Duodenal mucosa (tissue), 2 donors: ENCODE results near the gene MTARC2.

Experiments used
- H3K27ac ChIP-seq: one replicate; pipeline ENCODE4 v1.7.0; 2013; ENCODE audit warnings: low read depth, low read length
- H3K27me3 ChIP-seq, 2 donors: one replicate each; pipeline ENCODE4 v1.7.0; 2013; ENCODE audit warnings: low read length in 2 of 2, control low read depth in 1 of 2; ENCODE audit not compliant: insufficient read depth in 2 of 2, control insufficient read depth in 1 of 2
- H3K36me3 ChIP-seq, 2 donors: one replicate each; pipeline ENCODE4 v1.7.0; 2013; ENCODE audit warnings: low read length in 2 of 2, control low read depth in 1 of 2; ENCODE audit not compliant: insufficient read depth in 2 of 2, control insufficient read depth in 1 of 2
- H3K4me1 ChIP-seq, 2 donors: one replicate each; pipeline ENCODE4 v1.7.0; 2013; ENCODE audit warnings: low read length in 2 of 2, control low read depth in 1 of 2; ENCODE audit not compliant: insufficient read depth in 2 of 2, control insufficient read depth in 1 of 2
- H3K4me3 ChIP-seq, 2 donors: one replicate each; pipeline ENCODE4 v1.7.0; 2013; ENCODE audit warnings: low read length in 2 of 2, low read depth in 1 of 2
- H3K9ac ChIP-seq, 2 donors: one replicate each; pipeline ENCODE4 v1.7.0; 2013; ENCODE audit warnings: low read length in 2 of 2, low read depth in 1 of 2
- H3K9me3 ChIP-seq, 2 donors: one replicate each; pipeline ENCODE4 v1.7.0; 2013; ENCODE audit warnings: low read length in 2 of 2, control low read depth in 1 of 2; ENCODE audit not compliant: control insufficient read depth in 1 of 2

Gene MTARC2

GRCh38 chr1:220748089-220748934 is at the start of gene MTARC2:
TSS of gene MTARC2 (plus strand) at chr1:220748322. CDS start at chr1:220748532, 210 bp downstream.
- Histone ChIP-seq H3K9ac (peak within 1 kb of the TSS; percentile 67 to 87), H3K27ac (peak within 1 kb of the TSS; percentile 75), H3K4me3 (peak within 1 kb of the TSS; percentile 70 to 91), H3K4me1 (peaks cover 36 to 41% of the 10 kb centered on the region in 2 donors), H3K9me3 (no peaks in the 10 kb centered on the region), H3K27me3 (no peaks in the 10 kb centered on the region), H3K36me3 (no peaks in the 10 kb centered on the region)

DNA sequence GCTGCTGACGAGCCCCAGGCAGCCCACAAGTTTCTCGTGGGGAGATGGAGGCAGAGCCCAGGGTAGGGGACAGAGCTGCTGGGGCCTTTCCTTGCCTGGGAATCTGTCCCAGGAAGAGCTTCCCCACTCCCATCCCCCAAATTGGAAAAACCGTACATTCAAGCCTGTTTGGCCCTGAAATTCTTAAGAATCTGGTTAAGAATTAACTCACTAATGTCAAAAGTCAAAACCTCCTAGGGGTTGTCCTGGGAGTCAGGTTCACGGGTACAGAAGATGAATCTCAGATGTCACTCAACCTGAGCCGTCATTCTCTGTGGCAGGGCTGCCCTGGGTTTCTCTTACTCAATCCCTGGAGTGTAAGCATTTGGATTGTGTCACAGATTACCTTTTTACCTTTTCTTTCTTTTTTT is 49.5 kb upstream of the MTARC2 start:
- Histone ChIP-seq H3K27me3 (no peaks in the 10 kb centered on the region), H3K9ac (no peak overlapping the region), H3K9me3 (no peaks in the 10 kb centered on the region), H3K4me3 (no peak overlapping the region), H3K4me1 (peaks cover 0 to 10% of the 10 kb centered on the region in 2 donors), H3K36me3 (peaks cover under 1 to 24% of the 10 kb centered on the region in 2 donors), H3K27ac (no peak overlapping the region)

GRCh38 chr1:220699044-220699443 is 49.1 kb upstream of the MTARC2 start:
- no peak overlapping the region for H3K27ac ChIP-seq

GRCh38 chr1:220700556-220701179 is 47.5 kb upstream of the MTARC2 start:
- Histone ChIP-seq H3K36me3 (peaks cover 0 to 24% of the 10 kb centered on the region in 2 donors), H3K9ac (no peak overlapping the region), H3K27me3 (no peaks in the 10 kb centered on the region), H3K4me3 (no peak overlapping the region), H3K9me3 (no peaks in the 10 kb centered on the region), H3K27ac (no peak overlapping the region), H3K4me1 (peaks cover 7 to 19% of the 10 kb centered on the region in 2 donors)

More at GRCh38 chr1:220699044-220699443, 49.1 kb upstream of the MTARC2 start:
- Histone ChIP-seq H3K9ac (no peak overlapping the region), H3K36me3 (peaks cover 0 to 24% of the 10 kb centered on the region in 2 donors), H3K27me3 (no peaks in the 10 kb centered on the region), H3K4me1 (peaks cover 0 to 10% of the 10 kb centered on the region in 2 donors), H3K4me3 (no peak overlapping the region), H3K9me3 (no peaks in the 10 kb centered on the region)

DNA sequence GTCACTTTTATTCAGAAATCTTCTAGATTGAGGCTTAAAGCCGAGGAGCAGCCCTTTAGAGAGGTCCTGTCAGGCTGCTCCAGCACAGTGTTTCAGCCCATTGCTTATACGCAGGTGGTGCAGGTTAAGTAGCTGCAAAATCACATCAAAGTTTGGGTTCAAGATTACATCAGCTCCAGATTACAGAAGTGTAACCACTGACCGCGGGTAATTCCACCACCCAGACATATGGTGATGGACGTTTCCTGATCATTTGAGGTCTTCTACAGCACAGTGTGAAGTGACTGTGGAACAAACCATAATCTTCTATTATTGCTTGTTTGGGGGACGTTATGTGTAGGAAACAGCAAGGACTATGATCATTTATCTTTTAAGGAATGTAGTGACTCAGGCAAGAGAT is 46.1 kb upstream of the MTARC2 start:
- Histone ChIP-seq H3K36me3 (peaks cover 0 to 16% of the 10 kb centered on the region in 2 donors), H3K27me3 (no peaks in the 10 kb centered on the region), H3K9me3 (no peaks in the 10 kb centered on the region), H3K4me3 (no peak overlapping the region), H3K27ac (no peak overlapping the region), H3K9ac (no peak overlapping the region), H3K4me1 (peaks cover 20 to 32% of the 10 kb centered on the region in 2 donors)

DNA sequence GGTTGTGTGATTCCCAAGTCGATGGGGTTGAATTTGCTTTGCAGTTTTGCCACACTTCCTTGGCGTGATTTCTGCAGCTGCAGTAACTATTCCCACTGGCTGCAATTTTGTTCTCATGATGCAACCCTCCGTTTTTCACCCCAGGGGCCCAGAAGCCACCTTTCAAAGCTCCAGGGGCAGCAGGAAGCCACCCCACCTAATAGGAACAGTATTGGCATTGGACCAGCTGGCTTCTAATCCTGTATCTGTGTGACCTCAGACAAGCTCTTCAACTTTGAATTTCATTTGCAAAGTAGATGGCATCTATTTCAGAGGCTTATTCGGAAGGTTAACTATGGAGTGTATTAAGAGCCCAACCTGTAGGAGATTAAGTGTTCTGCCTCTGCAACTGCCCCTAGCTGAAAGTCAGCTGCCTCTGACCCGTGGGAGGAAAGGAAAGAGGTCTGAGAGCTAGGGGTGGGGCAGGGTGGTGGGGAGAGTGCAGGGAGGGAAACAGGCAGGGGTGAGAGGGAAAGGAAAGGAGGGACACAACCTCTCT is 45.3 kb upstream of the MTARC2 start:
- H3K27ac ChIP-seq: no peak overlapping the region
- peaks cover 27 to 33% of the 10 kb centered on the region in 2 donors for H3K4me1 ChIP-seq
- H3K27me3 ChIP-seq: no peaks in the 10 kb centered on the region
- no peak overlapping the region for H3K9ac ChIP-seq
- H3K4me3 ChIP-seq: no peak overlapping the region
- no peaks in the 10 kb centered on the region for H3K9me3 ChIP-seq
- H3K36me3 ChIP-seq: peaks cover 0 to 8% of the 10 kb centered on the region in 2 donors

DNA sequence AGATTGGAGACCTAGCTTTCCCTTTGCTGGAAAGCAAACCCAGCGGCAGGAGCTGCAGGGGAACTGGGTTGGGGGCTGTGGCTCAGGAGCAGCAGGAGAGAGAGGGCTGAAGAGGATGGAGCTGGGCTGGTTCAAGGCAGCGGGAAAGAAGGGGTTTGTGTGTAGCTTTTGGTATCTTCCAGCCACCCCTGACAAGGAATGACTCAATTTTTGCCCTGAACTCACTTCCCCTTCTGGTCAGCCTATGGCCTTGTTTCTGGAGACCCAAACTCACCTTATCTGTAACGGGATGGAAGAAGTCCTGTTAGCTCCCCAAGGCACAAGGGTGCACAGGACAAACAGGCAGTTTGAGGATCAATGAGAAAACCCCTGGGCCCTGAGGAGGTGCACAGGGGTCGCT is 44.8 kb upstream of the MTARC2 start:
- Histone ChIP-seq H3K36me3 (peaks cover 0 to 3% of the 10 kb centered on the region in 2 donors), H3K9ac (no peak overlapping the region), H3K27ac (no peak overlapping the region), H3K4me1 (peaks cover 27 to 33% of the 10 kb centered on the region in 2 donors), H3K27me3 (no peaks in the 10 kb centered on the region), H3K4me3 (no peak overlapping the region), H3K9me3 (no peaks in the 10 kb centered on the region)

DNA sequence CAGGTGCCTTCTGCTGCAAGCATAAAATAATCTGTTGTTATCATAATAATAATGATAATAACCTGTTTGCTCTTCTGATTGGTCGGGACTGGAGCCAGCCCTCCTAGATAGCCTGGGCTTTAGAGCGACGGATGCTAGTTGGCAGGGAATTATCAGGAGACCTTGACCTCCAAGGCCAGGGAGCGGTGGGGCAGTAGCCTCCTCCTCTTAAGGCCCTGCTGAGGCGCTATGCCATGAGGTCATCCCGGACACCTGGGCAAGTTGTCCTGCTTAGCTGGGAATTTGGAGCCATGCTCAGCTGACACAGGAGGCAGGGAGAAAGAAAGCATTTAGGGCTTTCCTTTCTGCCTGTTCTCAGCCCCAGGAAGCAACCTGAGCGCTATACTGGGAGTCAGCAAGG is 42.3 kb upstream of the MTARC2 start:
- Histone ChIP-seq H3K9ac (no peak overlapping the region), H3K4me3 (no peak overlapping the region), H3K27ac (no peak overlapping the region), H3K4me1 (peaks cover 35% of the 10 kb centered on the region in 2 donors), H3K9me3 (no peaks in the 10 kb centered on the region), H3K36me3 (no peaks in the 10 kb centered on the region), H3K27me3 (no peaks in the 10 kb centered on the region)

DNA sequence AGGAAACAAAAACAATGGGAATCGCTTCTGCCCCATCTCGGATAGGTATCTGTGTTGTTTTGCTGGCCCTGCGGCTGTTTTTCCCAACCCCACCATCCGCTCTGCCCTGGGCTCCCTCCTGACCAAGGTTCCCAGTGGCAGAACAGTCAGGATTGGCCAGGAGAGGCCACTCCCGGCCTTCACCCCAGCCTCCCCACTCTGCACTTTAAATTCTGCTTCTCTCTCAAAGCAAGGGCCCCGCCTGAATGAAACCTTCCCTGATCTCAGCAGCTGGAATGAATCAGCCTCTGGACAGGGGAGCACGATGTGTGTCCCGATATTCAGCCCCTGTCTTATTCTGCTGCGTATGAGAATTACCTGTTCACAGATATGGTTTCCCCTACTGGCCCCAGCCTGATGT is 41.6 kb upstream of the MTARC2 start:
- H3K4me3 ChIP-seq: no peak overlapping the region
- peaks cover 35 to 37% of the 10 kb centered on the region in 2 donors for H3K4me1 ChIP-seq
- no peaks in the 10 kb centered on the region for H3K36me3 ChIP-seq
- no peaks in the 10 kb centered on the region for H3K27me3 ChIP-seq
- H3K9ac ChIP-seq: no peak overlapping the region
- no peak overlapping the region for H3K27ac ChIP-seq
- H3K9me3 ChIP-seq: no peaks in the 10 kb centered on the region

DNA sequence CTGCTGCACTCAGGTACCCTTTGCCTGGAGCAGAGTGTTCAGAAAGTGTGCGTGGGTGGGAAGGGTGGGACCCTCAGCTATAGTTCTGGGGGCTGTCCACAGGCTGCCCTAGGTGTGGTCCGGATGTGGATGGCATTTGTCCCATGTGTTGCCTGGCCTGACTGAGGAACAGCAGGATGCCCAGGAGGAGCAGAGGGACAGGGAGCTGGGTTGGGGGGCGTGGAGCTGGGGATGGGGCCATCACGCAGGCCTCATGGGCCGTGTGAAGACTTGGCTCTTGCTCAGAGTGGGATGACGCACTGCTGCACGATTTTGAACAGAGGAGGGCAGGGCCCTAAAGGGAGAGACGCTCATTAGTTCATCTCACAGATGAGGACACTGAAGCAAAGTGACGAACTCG is 41.0 kb upstream of the MTARC2 start:
- Histone ChIP-seq H3K27ac (no peak overlapping the region), H3K9ac (no peak overlapping the region), H3K36me3 (no peaks in the 10 kb centered on the region), H3K9me3 (no peaks in the 10 kb centered on the region), H3K27me3 (no peaks in the 10 kb centered on the region), H3K4me3 (no peak overlapping the region), H3K4me1 (peaks cover 35 to 39% of the 10 kb centered on the region in 2 donors)
